ENCODE measurements around the gene YDJC. TPM values are rescaled to one million over a fixed set of nuclear protein-coding genes. Genes with fewer than 3 reads are reported as not detected.
"Not testable (repeated sequence)": the region's sequence is repeated elsewhere in the genome, so short reads cannot be mapped to it uniquely, and the experiment has no call there.

YDJC gene
- total RNA-seq, 2 donors from 2014 or later, result 28.3 to 31.0 TPM

DNA sequence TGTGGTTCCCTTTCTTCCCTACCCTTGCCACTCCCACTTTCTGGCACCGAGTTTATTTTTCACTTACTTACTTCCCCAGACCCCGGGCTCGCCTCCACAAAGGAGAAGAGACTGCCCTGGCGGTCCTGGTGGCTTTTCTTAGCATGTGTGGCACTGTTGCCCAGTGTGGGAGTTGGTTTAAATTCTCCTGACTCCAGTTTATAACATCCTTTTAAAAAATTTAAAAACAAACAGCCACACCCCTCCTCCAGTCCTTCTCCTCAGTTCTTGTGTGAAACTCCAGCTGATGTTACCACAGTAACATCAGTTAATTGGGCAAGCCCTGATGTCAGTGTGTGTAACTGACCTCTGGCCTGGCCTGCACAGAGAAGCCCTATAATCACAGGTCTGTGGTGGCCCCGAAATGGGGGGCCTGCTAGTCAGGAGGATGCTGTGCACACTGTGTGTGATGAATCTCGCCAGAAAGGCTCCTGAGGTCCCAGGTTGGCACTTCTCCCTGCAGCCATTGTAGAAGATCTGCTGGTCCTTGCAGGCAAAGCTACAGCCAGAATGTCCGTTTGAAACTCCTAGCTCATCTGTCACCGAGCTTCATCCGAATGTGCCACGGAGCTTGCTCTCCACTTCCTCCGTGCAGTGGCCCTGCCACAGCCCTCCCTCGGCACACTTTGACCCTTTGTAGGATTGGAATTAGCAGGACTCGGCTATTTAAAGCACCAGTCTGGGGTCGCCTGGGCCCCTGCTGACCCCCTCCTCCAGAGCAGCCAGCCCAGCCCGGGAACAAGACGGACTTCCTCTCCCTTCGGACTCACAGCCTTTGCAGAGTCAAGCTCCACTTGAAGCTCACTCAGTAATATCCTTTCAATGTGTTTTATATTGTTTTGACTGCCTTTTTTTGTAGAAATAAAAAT lies 7.6 kb downstream of the YDJC start:
- H3K27me3 Mint-ChIP-seq, result no peaks in the 10 kb centered on the region
- no peaks in the 10 kb centered on the region for H3K36me3 Mint-ChIP-seq (ENCODE audit: low read depth)
- H3K4me3 Mint-ChIP-seq, result no peak overlapping the region
- no peaks in the 10 kb centered on the region for H3K9me3 ChIP-seq (ENCODE audit: control insufficient read depth, low read length, poor library complexity, severe bottlenecking)
- H3K27ac Mint-ChIP-seq, result no peak overlapping the region
- no peak for DNase-seq
- peaks cover 20% of the 10 kb centered on the region for H3K4me1 Mint-ChIP-seq
- no peak for ATAC-seq

DNA sequence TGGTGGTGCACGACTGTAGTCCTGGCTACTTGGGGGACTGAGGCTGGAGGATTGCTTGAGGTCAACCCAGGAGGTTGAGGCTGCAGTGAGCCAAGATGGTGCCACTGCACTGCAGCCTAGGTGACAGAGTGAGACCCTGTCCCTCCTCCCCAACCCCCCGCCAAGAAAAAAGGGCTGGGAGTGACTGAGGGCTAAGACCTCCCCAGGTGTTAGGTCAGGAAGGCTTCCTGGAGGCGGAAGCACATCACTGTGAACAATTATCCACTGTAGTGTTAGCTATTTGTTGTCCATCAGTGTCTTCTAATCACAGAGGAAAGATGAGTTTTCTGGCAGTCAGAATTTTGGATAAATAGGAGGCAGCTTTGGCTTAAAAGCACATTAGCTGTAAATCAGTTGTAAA lies 8.8 kb downstream of the YDJC start:
- no peaks in the 10 kb centered on the region for H3K36me3 Mint-ChIP-seq (ENCODE audit: low read depth)
- DNase-seq (no peak), ATAC-seq (no peak)
- H3K9me3 ChIP-seq (ENCODE audit: control insufficient read depth, low read length, poor library complexity, severe bottlenecking), result no peaks in the 10 kb centered on the region
- no peaks in the 10 kb centered on the region for H3K27me3 Mint-ChIP-seq
- peaks cover 14% of the 10 kb centered on the region for H3K4me1 Mint-ChIP-seq
- no peak overlapping the region for H3K27ac Mint-ChIP-seq
- no peak overlapping the region for H3K4me3 Mint-ChIP-seq

DNA sequence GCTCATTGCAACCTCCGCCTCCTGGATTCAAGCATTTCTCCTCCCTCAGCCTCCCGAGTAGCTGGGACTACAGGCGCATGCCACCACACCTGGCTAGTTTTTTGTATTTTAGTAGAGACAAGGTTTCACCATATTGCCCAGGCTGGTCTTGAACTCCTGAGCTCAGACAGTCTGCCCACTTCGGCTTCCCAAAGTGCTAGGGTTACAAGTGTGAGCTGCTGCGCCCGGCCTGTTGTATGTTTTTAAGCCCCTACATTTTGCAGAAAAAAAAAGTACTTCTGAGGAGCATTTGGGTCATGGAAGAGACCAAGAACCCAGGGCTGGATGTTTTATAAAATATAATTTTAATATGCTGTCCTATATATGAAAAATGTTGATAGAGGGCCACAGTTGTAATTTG lies 12.5 kb downstream of the YDJC start:
- H3K4me1 Mint-ChIP-seq; H3K36me3 Mint-ChIP-seq (ENCODE audit: low read depth); H3K4me3 Mint-ChIP-seq; DNase-seq; H3K27ac Mint-ChIP-seq; H3K9me3 ChIP-seq (ENCODE audit: control insufficient read depth, low read length, poor library complexity, severe bottlenecking); H3K27me3 Mint-ChIP-seq; ATAC-seq: not testable (repeated sequence)

DNA sequence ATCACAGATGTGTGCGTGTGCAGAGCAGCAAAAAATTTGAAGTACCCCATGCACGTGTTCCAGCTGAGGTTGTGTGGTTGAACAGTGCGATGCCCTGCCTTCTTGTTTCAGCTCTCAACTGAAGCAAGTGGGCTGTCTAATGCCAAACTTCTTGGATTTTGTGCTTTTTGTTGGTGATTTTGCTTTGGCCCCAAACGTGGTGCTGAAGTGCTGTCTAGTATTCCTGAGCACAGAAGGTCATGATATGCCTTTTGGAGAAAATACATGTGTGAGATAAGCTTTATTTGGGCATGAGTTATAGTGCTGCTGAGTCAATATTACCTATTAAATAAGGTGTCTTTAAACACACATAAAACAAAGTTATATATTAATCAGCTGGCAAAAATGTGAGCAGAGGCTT lies 14.1 kb downstream of the YDJC start:
- peaks cover 2% of the 10 kb centered on the region for H3K36me3 Mint-ChIP-seq (ENCODE audit: low read depth)
- H3K27ac Mint-ChIP-seq, result peak overlapping the region; percentile 88
- ATAC-seq, result no peak

DNA sequence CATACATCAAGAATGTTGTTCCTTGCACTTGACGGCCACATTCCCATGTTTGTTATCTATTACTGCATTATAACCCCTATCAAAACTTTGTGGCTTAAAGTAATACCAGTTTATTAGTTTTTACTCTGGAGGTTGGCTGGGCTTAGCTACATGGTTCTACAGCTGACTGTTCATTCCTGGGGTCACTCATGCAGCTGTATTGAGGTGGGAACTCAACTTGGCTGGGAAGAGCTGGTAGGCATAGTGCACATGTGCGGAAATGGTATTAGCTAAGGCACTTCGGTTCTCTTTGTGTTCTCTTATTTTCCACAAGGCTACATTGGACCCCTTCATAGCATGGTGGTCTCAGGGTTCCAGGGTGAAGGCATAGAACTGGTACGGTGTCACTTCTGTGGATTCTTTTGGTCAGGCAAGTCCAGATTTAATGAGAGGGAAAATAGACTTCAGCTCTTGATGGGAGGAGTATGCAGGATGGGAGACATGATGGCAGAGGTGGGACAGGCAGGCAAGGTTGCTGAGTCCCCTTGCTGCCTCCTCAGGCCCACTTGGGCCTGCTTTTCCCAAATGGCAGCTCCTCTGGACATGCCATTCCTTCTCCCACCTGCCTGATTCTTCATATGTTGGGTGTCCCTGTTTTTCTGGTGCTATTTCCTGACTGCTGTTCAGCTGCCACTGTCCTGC lies 16.1 kb downstream of the YDJC start:
- H3K36me3 Mint-ChIP-seq (ENCODE audit: low read depth), result peaks cover 2% of the 10 kb centered on the region
- H3K27me3 Mint-ChIP-seq, result no peaks in the 10 kb centered on the region
- DNase-seq (no peak), ATAC-seq (no peak)
- H3K9me3 ChIP-seq (ENCODE audit: control insufficient read depth, low read length, poor library complexity, severe bottlenecking), result no peaks in the 10 kb centered on the region
- peaks cover 20% of the 10 kb centered on the region for H3K4me1 Mint-ChIP-seq
- peak overlapping the region; percentile 24 for H3K27ac Mint-ChIP-seq
- no peak overlapping the region for H3K4me3 Mint-ChIP-seq

More for the DNA sequence above, 14.1 kb downstream of the YDJC start:
- Mint-ChIP-seq H3K4me1 (peaks cover 14% of the 10 kb centered on the region), H3K4me3 (no peak overlapping the region), H3K27me3 (no peaks in the 10 kb centered on the region)
- no peak for DNase-seq
- no peaks in the 10 kb centered on the region for H3K9me3 ChIP-seq (ENCODE audit: control insufficient read depth, low read length, poor library complexity, severe bottlenecking)

DNA sequence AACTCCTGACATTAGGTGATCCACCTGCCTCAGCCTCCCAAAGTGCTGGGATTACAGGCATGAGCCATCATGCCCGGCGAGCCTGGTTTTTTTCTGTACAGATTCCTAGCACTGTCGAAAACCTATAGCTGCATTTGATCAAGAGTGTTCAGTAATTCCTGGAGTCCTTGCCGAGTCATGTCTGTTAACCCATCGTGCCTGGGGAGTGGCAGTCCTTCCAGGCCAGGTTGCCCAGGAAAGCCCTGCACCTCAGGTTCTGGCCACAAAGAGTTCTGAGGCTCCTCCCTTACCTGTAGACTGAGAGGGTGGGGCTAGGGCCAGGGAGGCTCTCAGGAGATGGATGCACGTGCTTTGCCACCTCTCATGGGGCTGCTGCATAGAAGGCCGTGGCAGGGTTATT lies 17.0 kb downstream of the YDJC start:
- DNase-seq (no peak), ATAC-seq (no peak)
- no peaks in the 10 kb centered on the region for H3K9me3 ChIP-seq (ENCODE audit: control insufficient read depth, low read length, poor library complexity, severe bottlenecking)
- peaks cover 2% of the 10 kb centered on the region for H3K36me3 Mint-ChIP-seq (ENCODE audit: low read depth)
- no peaks in the 10 kb centered on the region for H3K27me3 Mint-ChIP-seq
- no peak overlapping the region for H3K4me3 Mint-ChIP-seq
- no peak overlapping the region for H3K27ac Mint-ChIP-seq
- H3K4me1 Mint-ChIP-seq, result peaks cover 19% of the 10 kb centered on the region

DNA sequence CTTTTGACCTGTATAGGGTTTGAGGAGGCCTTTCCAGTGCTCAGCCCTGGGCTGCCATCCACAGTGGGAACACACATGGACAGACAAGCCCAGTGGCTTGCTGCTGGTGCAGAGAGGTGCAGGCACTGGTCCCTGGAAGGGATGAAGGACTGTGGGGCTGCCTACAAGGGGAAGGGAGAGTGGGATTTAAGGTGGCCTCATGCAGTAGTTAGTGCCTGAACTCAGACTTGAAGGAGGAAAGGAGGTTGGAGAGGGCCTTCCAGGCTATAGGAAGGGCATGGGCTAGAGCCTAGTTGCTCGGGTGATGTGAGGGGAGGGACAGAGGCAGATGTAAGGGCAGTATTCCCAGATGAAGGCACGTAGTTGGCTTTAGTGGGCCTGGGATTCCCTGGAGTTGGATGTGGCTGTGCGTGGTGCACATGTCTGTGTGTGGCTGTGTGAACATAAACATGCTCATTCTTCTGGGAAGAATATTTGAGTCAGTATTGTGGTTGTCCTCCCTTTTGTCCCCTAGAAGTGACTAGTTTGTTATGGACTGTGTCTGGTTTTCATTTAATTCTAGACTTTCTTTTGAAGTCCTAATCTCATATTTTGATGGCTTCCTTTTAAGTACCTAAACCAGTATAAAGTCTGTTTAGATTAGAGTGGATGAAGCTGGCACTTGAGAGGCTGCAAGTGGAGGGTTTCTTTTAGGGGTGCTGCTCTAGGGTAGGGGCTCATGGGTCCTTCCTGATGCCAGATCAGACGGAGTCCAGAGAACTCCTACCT lies 18.4 kb downstream of the YDJC start:
- ATAC-seq, result no peak
- Mint-ChIP-seq H3K27ac (peak overlapping the region; percentile 27), H3K36me3 (ENCODE audit: low read depth) (peaks cover 2% of the 10 kb centered on the region), H3K4me3 (peak overlapping the region; percentile 51), H3K4me1 (peaks cover 26% of the 10 kb centered on the region), H3K27me3 (no peaks in the 10 kb centered on the region)
- no peak for DNase-seq
- H3K9me3 ChIP-seq (ENCODE audit: control insufficient read depth, low read length, poor library complexity, severe bottlenecking), result no peaks in the 10 kb centered on the region

DNA sequence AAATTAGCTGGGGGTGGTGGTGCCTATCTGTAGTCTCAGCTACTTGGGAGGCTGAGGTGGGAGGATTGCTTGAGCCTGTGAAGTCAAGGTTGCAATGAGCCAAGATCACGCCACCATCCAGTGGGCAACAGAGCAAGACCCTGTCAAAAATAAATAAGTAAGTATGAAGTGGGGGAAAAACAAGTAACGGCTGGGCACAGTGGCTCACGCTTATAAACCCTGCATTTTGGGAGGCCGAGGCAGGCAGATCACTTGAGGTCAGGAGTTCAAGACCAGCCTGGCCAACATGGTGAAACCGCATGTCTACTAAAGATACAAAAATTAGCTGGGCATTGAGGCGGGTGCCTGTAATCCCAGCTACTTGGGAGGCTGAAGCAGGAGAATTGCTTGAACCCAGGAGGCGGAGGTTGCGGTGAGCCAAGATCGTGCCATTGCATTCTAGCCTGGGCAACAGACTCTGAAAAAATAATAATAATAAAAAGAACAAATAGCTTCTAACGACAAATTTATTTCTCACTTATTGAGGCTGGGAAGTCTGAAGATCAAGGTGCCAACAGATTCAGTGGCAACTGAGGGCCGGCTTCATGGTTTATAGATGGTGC lies 20.2 kb downstream of the YDJC start:
- not testable (repeated sequence) for ATAC-seq; H3K36me3 Mint-ChIP-seq (ENCODE audit: low read depth); H3K4me3 Mint-ChIP-seq; H3K27me3 Mint-ChIP-seq; H3K9me3 ChIP-seq (ENCODE audit: control insufficient read depth, low read length, poor library complexity, severe bottlenecking); DNase-seq
- peaks cover 28% of the 10 kb centered on the region for H3K4me1 Mint-ChIP-seq
- peak overlapping the region; percentile 19 for H3K27ac Mint-ChIP-seq

DNA sequence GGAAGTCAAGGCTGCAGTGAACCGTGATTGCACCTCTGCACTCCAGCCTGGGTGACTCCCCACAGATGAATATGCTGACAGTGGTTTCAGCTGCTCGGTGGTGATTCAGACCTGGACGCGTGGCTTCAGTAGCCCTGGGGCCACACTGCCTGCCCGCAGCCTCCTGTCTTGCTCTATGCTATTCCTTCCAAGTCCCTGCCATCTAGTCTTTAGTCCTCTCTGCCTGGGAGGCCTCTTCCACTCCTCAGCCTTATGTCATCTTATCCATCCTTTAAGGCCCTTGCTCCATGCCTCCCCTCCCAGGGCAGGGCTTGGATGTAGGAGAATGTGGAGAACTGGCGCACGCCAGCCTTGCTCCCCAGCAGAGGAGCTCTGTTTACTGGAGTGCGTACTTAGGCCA lies 23.0 kb downstream of the YDJC start:
- Mint-ChIP-seq H3K4me1 (peaks cover 33% of the 10 kb centered on the region), H3K36me3 (ENCODE audit: low read depth) (no peaks in the 10 kb centered on the region), H3K27ac (no peak overlapping the region), H3K4me3 (no peak overlapping the region), H3K27me3 (no peaks in the 10 kb centered on the region)
- DNase-seq (no peak), ATAC-seq (no peak)
- no peaks in the 10 kb centered on the region for H3K9me3 ChIP-seq (ENCODE audit: control insufficient read depth, low read length, poor library complexity, severe bottlenecking)

DNA sequence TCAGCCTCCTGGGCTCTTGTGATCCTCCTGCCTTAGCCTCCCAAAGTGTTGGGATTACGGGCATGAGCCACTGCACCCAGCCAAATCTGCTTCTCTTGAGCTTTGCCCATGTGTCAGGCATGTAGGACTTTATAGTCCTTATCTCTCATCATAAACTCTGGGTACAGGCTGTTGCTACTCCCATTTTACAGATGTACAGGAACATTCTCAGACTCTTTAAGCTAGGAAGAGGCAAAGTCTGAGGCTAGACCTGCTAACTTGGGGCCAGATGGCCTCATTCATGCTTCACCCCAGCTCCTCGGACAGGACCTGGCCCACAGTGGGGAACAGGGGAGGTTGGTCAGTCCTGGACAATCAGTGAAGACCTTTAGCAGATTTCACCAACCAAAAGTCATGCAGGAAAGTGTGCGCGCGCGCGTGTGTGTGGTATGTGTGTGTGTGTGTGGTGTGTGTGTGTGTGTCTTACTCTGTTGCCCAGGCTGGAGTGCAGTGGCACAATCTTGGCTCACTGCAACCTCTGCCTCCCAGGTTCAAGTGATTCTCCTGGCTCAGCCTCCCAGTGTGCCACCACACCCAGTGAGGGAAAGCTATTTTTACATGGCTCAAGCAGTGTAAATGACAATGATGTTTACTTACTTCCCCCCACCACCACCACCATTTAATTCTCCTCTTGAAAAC lies 23.8 kb downstream of the YDJC start:
- Mint-ChIP-seq H3K36me3 (ENCODE audit: low read depth) (no peaks in the 10 kb centered on the region), H3K27ac (peak overlapping the region; percentile 39), H3K4me1 (peaks cover 28% of the 10 kb centered on the region), H3K4me3 (peak overlapping the region; percentile 12), H3K27me3 (no peaks in the 10 kb centered on the region)
- no peak for DNase-seq
- no peak for ATAC-seq
- no peaks in the 10 kb centered on the region for H3K9me3 ChIP-seq (ENCODE audit: control insufficient read depth, low read length, poor library complexity, severe bottlenecking)

DNA sequence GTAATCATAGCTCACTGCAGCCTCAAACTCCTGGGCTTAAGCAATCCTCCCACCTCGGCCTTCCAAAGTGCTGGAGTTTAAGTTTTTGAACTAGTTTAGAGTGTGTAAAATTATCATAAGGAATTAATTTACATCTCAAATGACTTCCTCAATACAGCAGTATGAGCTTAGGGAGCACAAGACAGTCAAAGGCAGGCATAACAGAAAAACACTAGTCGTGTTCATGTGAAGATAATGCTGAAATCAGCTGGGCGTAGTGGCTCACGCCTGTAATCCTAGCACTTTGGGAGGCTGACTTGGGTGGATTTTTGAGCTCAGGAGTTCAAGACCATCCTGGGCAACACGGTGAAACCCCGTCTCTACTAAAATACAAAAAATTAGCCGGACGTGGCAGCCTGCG lies 25.8 kb downstream of the YDJC start:
- Mint-ChIP-seq H3K27me3 (no peaks in the 10 kb centered on the region), H3K4me1 (peaks cover 29% of the 10 kb centered on the region), H3K36me3 (ENCODE audit: low read depth) (peaks cover 3% of the 10 kb centered on the region), H3K4me3 (no peak overlapping the region), H3K27ac (no peak overlapping the region)
- DNase-seq (no peak), ATAC-seq (no peak)
- no peaks in the 10 kb centered on the region for H3K9me3 ChIP-seq (ENCODE audit: control insufficient read depth, low read length, poor library complexity, severe bottlenecking)

DNA sequence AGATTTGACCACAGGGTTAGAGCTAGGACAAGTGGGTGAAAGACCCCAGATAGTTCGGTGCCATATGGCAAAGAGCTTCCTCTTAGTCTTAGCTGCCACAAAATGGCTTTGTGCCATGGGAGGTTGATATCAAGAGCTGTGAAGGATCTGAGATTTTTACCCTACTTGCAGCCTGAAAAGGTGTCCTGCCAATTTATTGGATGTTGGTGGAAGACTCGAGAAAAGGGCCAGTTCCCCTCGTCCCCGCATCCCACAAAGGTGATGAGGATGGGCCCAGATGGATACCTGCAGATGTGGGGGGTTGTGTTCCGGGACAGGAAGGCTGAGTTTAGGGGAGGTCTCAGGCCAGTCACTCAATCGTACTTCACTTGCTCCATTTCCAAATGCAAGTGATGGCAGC lies 27.2 kb downstream of the YDJC start:
- Mint-ChIP-seq H3K27ac (peak overlapping the region; percentile 75), H3K27me3 (no peaks in the 10 kb centered on the region), H3K4me3 (no peak overlapping the region), H3K4me1 (peaks cover 34% of the 10 kb centered on the region), H3K36me3 (ENCODE audit: low read depth) (peaks cover 3% of the 10 kb centered on the region)
- H3K9me3 ChIP-seq (ENCODE audit: control insufficient read depth, low read length, poor library complexity, severe bottlenecking), result no peaks in the 10 kb centered on the region
- DNase-seq (no peak), ATAC-seq (no peak)
